HepG2 (cell line): Measurements from ENCODE around the gene ELN. TPM values are rescaled to one million over a fixed set of nuclear protein-coding genes. Genes with fewer than 3 reads are reported as not detected.

Source experiments
- CEBPZ ChIP-seq: IDR thresholded peaks from 2 replicates; pipeline ENCODE4 v1.6.1; 2012; ENCODE audit warnings: low read length, improper control_type of control experiment
- GABPA ChIP-seq, 2 experiments: IDR thresholded peaks; 2 replicates each; pipeline ENCODE4 v1.6.1; 2011 to 2016; ENCODE audit warnings: low read depth in 2 of 2, low read length in 1 of 2, missing biosample characterization in 1 of 2, missing genetic modification characterization in 1 of 2
- GTF2F1 ChIP-seq: fragments of 150-350 bp; IDR thresholded peaks from 2 replicates; pipeline ENCODE4 v1.6.1; 2014; ENCODE audit warnings: low read length
- HNF4G ChIP-seq, 2 experiments: sonication (generic) in 1 of 2; formaldehyde crosslinking in 1 of 2; IDR thresholded peaks; 2 replicates each; pipeline versions ENCODE4 v1.4.0 to v1.6.1; 2011 to 2020; ENCODE audit warnings: borderline replicate concordance in 2 of 2, low read depth in 2 of 2, mild to moderate bottlenecking in 2 of 2, low read length in 1 of 2, missing genetic modification reagents in 1 of 2, moderate library complexity in 1 of 2
- JUND ChIP-seq: sonication (generic); formaldehyde crosslinking; IDR thresholded peaks from 2 replicates; pipeline ENCODE4 v1.8.0; 2022; ENCODE audit warnings: mild to moderate bottlenecking, missing genetic modification reagents
- KDM2A ChIP-seq: sonication (generic); formaldehyde crosslinking; IDR thresholded peaks from 2 replicates; pipeline ENCODE4 v1.4.0; 2020; ENCODE audit warnings: low read depth, missing genetic modification reagents, borderline replicate concordance
- MED1 ChIP-seq: sonication (generic); formaldehyde crosslinking; IDR thresholded peaks from 2 replicates; pipeline ENCODE4 v1.4.0; 2020; ENCODE audit warnings: missing genetic modification reagents
- NPAS2 ChIP-seq: sonication (generic); formaldehyde crosslinking; IDR thresholded peaks from 2 replicates; pipeline ENCODE4 v1.8.0; 2022; ENCODE audit warnings: mild to moderate bottlenecking, missing genetic modification reagents, borderline replicate concordance
- RBFOX2 ChIP-seq: fragments of 200-400 bp; formaldehyde crosslinking; IDR thresholded peaks from 2 replicates; pipeline ENCODE4 v1.6.1; 2017; ENCODE audit warnings: low read depth, mild to moderate bottlenecking, low read length
- REPIN1 ChIP-seq: sonication (generic); formaldehyde crosslinking; IDR thresholded peaks from 2 replicates; pipeline ENCODE4 v1.8.0; 2022; ENCODE audit warnings: missing genetic modification reagents, low read depth, mild to moderate bottlenecking, borderline replicate concordance
- SAP130 ChIP-seq: IDR thresholded peaks from 2 replicates; pipeline ENCODE4 v1.6.1; 2016; ENCODE audit warnings: low read depth
- STAT5B ChIP-seq: sonication (generic); formaldehyde crosslinking; IDR thresholded peaks from 2 replicates; pipeline ENCODE4 v1.4.0; 2020; ENCODE audit warnings: missing genetic modification reagents
- TARDBP ChIP-seq: sonication (generic); formaldehyde crosslinking; IDR thresholded peaks from 2 replicates; pipeline ENCODE4 v1.8.0; 2022; ENCODE audit warnings: mild to moderate bottlenecking, missing genetic modification reagents
- TIGD3 ChIP-seq: sonication (generic); formaldehyde crosslinking; IDR thresholded peaks from 2 replicates; pipeline ENCODE4 v1.5.1; 2020; ENCODE audit warnings: mild to moderate bottlenecking, missing genetic modification reagents, borderline replicate concordance
- ZKSCAN5 ChIP-seq: sonication (generic); formaldehyde crosslinking; IDR thresholded peaks from 2 replicates; pipeline ENCODE4 v1.5.1; 2020; ENCODE audit warnings: mild to moderate bottlenecking, missing genetic modification reagents
- ZKSCAN8 ChIP-seq: IDR thresholded peaks from 2 replicates; pipeline ENCODE4 v1.6.1; 2016; ENCODE audit warnings: borderline replicate concordance, missing genetic modification reagents, missing compliant biosample characterization
- ZMYM4 ChIP-seq: sonication (generic); formaldehyde crosslinking; IDR thresholded peaks from 2 replicates; pipeline ENCODE4 v1.8.1; 2023; ENCODE audit warnings: mild to moderate bottlenecking, missing genetic modification reagents
- ZNF350 ChIP-seq: sonication (generic); formaldehyde crosslinking; IDR thresholded peaks from 2 replicates; pipeline ENCODE4 v1.4.0; 2020; ENCODE audit warnings: mild to moderate bottlenecking, low read depth, missing genetic modification reagents, borderline replicate concordance
- ZNF549 ChIP-seq: sonication (generic); formaldehyde crosslinking; IDR thresholded peaks from 2 replicates; pipeline ENCODE4 v1.5.0; 2020; ENCODE audit warnings: missing genetic modification reagents
- ZNF572 ChIP-seq: sonication (generic); formaldehyde crosslinking; IDR thresholded peaks from 2 replicates; pipeline ENCODE4 v1.5.1; 2020; ENCODE audit warnings: mild to moderate bottlenecking, missing genetic modification reagents
- ZNF784 ChIP-seq: sonication (generic); formaldehyde crosslinking; IDR thresholded peaks from 2 replicates; pipeline ENCODE4 v1.5.1; 2020; ENCODE audit warnings: missing genetic modification reagents, mild to moderate bottlenecking, borderline replicate concordance
- ZNF816 ChIP-seq: sonication (generic); formaldehyde crosslinking; IDR thresholded peaks from 2 replicates; pipeline ENCODE4 v1.8.0; 2022; ENCODE audit warnings: missing genetic modification reagents, mild to moderate bottlenecking, borderline replicate concordance
- ZSCAN5A ChIP-seq: sonication (generic); formaldehyde crosslinking; IDR thresholded peaks from 2 replicates; pipeline ENCODE4 v1.8.0; 2022; ENCODE audit warnings: mild to moderate bottlenecking, missing genetic modification reagents, borderline replicate concordance
- polyA plus RNA-seq, 8 experiments: library from polyadenylated mRNA; depleted of rRNA in 3 of 8; stranded (reverse) in 7 of 8; unstranded in 1 of 8; fragments of >200 nt; fragmentation: Illumina TruSeq in 4 of 8; extraction: Trizol in 4 of 8; gene quantifications; 2 replicates each; pipeline versions ENCODE4 v1.2.1 to v1.2.3, GENCODE V29; 2011 to 2016; ENCODE audit warnings: low read depth in 4 of 8, missing spikeins in 1 of 8, mixed read lengths in 1 of 8; ENCODE audit not compliant: insufficient read depth in 1 of 8
- total RNA-seq, 5 experiments: library from RNA; depleted of rRNA; stranded (reverse); fragments of >200 nt; fragmentation: Illumina TruSeq; extraction: Trizol; gene quantifications; 2 replicates each; pipeline ENCODE4 v1.2.3, GENCODE V29; 2016; ENCODE audit warnings: low read depth in 1 of 5

Gene ELN
- total and polyA plus RNA-seq, 2 of the 13 experiments (the other 11 are each of a cell fraction or from before 2014, with no cell fraction given) = 0.15 to 0.37 TPM

GRCh38 chr7:73980206-73980605 lies 47.8 kb upstream of the ELN start (continued):
- TF ChIP-seq RBFOX2 (no peak), ZMYM4 (CRISPR knock-in tag) (peak; percentile 53), MED1 (peak; percentile 47; the same call in 1 of the 2 replicates), ZKSCAN5 (CRISPR knock-in tag) (no peak), STAT5B (CRISPR knock-in tag) (no peak), ZNF350 (CRISPR knock-in tag) (peak; percentile 51; the same call in 1 of the 2 replicates), ZNF549 (CRISPR knock-in tag) (peak; percentile 96), GTF2F1 (no peak), JUND (peak; percentile 35; the same call in 1 of the 2 replicates), ZNF816 (no peak), ZSCAN5A (CRISPR knock-in tag) (no peak), NPAS2 (CRISPR knock-in tag) (no peak), KDM2A (0 out of 2 replicates have a peak, but pooled peaks have one; percentile 28), SAP130 (CRISPR knock-in tag) (peak; percentile 39; the same call in 1 of the 2 replicates), HNF4G (IDR thresholded peaks at IDR 0.05; ENCODE audit: borderline replicate concordance, low read depth, low read length) (peak; percentile 64; the same call in 1 of the 2 replicates), HNF4G (CRISPR knock-in tag; IDR thresholded peaks at IDR 0.05; ENCODE audit: borderline replicate concordance, low read depth) (peak; percentile 72; the same call in 1 of the 2 replicates), TARDBP (CRISPR knock-in tag) (0 out of 2 replicates have a peak, but pooled peaks have one; percentile 31), GABPA (IDR thresholded peaks at IDR 0.05; ENCODE audit: low read depth, low read length) (no peak), GABPA (CRISPR knock-in tag; IDR thresholded peaks at IDR 0.05; ENCODE audit: low read depth) (no peak), REPIN1 (CRISPR knock-in tag) (no peak), ZNF784 (CRISPR knock-in tag) (no peak), CEBPZ (no peak), ZNF572 (CRISPR knock-in tag) (no peak), ZKSCAN8 (0 out of 2 replicates have a peak, but pooled peaks have one; percentile 27), TIGD3 (CRISPR knock-in tag) (no peak)
